Psoas muscle (tissue), 8 donors: ENCODE results near the gene WDR13. TPM values are rescaled to one million over a fixed set of nuclear protein-coding genes. Genes with fewer than 3 reads are reported as not detected.

Source experiments
- ATAC-seq, 4 donors: fragments of 200-7000 bp; cut with Tn5 transposase; one replicate each; pipeline ENCODE4 v1.9.1; 2020; ENCODE audit warnings: moderate library complexity in 3 of 4, mild to moderate bottlenecking in 2 of 4
- DNase-seq, 2 donors: peaks; one replicate each; pipeline ENCODE4 v3.0.0-alpha.2; 2020
- H3K27ac ChIP-seq: fragments of 200-600 bp; one replicate; pipeline ENCODE4 v1.8.0; 2022
- H3K27me3 ChIP-seq, 3 donors: fragments of 200-600 bp in 1 of 3; one replicate each; pipeline versions ENCODE4 v1.6.1 to v1.8.0; 2013 to 2022; ENCODE audit warnings: low read length in 2 of 3, mild to moderate bottlenecking in 2 of 3, moderate library complexity in 1 of 3; ENCODE audit not compliant: insufficient read depth in 3 of 3
- H3K36me3 ChIP-seq, 2 donors: fragments of 200-600 bp in 1 of 2; one replicate each; pipeline versions ENCODE4 v1.6.1 to v1.8.0; 2013 to 2022; ENCODE audit warnings: low read depth in 1 of 2, mild to moderate bottlenecking in 1 of 2, moderate library complexity in 1 of 2; ENCODE audit not compliant: insufficient read depth in 1 of 2
- H3K4me1 ChIP-seq: fragments of 200-600 bp; one replicate; pipeline ENCODE4 v1.8.0; 2022
- H3K4me3 ChIP-seq: fragments of 200-600 bp; one replicate; pipeline ENCODE4 v1.8.0; 2022; ENCODE audit warnings: mild to moderate bottlenecking
- H3K9me3 ChIP-seq: fragments of 200-600 bp; one replicate; pipeline ENCODE4 v1.8.0; 2022
- CTCF ChIP-seq: fragments of 200-600 bp; IDR thresholded peaks from one replicate; pipeline ENCODE4 v1.8.0; 2022; ENCODE audit warnings: antibody characterized with exemption
- WGBS, 3 donors: extraction: QIAGEN DNeasy Blood & Tissue Kit; methylation state at CpG; one replicate each; pipeline versions ENCODE4 v1.1.6 to v1.1.7; 2013; 5-methylcytosine and 5-hydroxymethylcytosine counted together
- intact Hi-C, 2 donors: fragments of 100-400 bp; cut with DNase I; formaldehyde crosslinking; loops; one replicate each; pipeline versions ENCODE4 v1.11.0 to v1.14.2; 2022
- polyA plus RNA-seq, 3 donors: library from polyadenylated mRNA; stranded (reverse); fragments of 200-250 nt; gene quantifications; one replicate each; pipeline ENCODE4 v1.2.3, GENCODE V29; 2013
- total RNA-seq, 4 donors: library from RNA; stranded (reverse); fragmentation: NEBNext Ultra II Directional in 2 of 4; extraction: Animal tissue kit (Norgen Biotek cat#: 25700) in 2 of 4; gene quantifications; one replicate each; pipeline versions ENCODE4 v1.2.1 to v1.2.4, GENCODE V29; 2021 to 2023
- donor health status: healthy with polysubstance abuse.
- donor health status: DM: no; HTN: no; CAD: no; lungs with moderate emphysema.
- donor health status: Bipolar disorder and iron deficiency.
- donor health status: healthy.
- donor health status: DM: yes; HTN: yes; CAD: no.
- donor health status: DM: no; HTN: no; CAD: no.
- donor health status: DM: no; HTN: no; CAD: no.
- donor health status: DM: yes; HTN: yes; CAD: no.

The WDR13 gene
- total and polyA plus RNA-seq, 7 donors: 103 to 171 (median 122) TPM

DNA sequence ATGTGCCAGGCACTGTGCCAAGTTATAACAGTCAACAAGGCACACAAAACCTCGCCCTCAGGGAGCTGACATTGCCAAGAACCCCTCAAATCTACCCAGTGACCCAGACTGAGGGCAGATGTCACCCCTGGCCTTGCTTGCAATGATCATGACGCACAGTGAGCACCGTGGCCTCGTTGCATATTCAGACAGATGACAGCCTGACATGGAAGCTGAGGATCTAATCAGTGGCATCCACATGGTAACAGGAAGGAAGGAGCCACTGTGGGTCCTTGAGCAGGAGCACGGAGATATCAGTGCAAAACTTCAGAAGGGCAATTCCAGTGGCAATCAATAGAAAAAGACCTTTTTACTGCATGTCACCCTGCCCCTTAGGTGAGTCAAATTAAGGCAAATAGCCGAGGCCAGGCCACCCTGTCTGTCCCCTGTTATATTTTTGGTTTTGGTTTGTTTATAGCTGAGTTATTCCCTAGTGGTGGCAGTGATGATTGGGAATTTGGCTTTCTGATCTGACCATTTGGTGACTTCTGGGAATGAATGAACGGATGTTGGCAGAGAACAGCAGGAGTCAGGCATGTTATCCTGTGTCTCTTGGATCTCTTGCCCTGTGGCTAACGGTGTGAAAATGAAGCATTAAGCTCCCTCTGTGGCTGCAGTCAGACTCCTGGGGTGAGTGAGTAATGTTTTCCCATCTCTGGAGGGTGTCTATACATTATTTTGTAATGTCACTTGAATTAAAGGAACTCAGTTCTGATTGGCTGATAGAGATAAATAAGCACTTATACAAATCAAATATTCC, 20.4 kb downstream of the WDR13 start:
- intact Hi-C loops: no loop called here
- Histone ChIP-seq H3K27ac (no peak overlapping the region), H3K9me3 (no peaks in the 10 kb centered on the region), H3K36me3 (no peaks in the 10 kb centered on the region), H3K27me3 (peaks cover 0 to 23% (median 0%) of the 10 kb centered on the region in 3 donors), H3K4me3 (no peak overlapping the region), H3K4me1 (no peaks in the 10 kb centered on the region)
- no peak for TF ChIP-seq CTCF
- DNase-seq: no peak
- 24 to 34% (median 27%) methylated on average over 8 of the region's 8 CpGs for WGBS, 3 donors
- no peak for ATAC-seq

GRCh38 chrX:48626401-48627298, 29.4 kb downstream of the WDR13 start:
- H3K27me3 ChIP-seq: no peaks in the 10 kb centered on the region
- no peak for DNase-seq
- intact Hi-C loops: no loop called here
- H3K4me1 ChIP-seq: no peaks in the 10 kb centered on the region
- no peak overlapping the region for H3K27ac ChIP-seq
- H3K36me3 ChIP-seq: no peaks in the 10 kb centered on the region
- TF ChIP-seq CTCF: no peak
- WGBS, 3 donors: 71 to 94% (median 83%) methylated on average over 5 of the region's 5 CpGs
- H3K4me3 ChIP-seq: no peak overlapping the region
- no peaks in the 10 kb centered on the region for H3K9me3 ChIP-seq
- ATAC-seq: no peak

- no peaks in the 10 kb centered on the region for H3K36me3 ChIP-seq
- no peak overlapping the region for H3K4me3 ChIP-seq
- TF ChIP-seq CTCF: peak; percentile 27
- intact Hi-C loops: no loop called here
- H3K9me3 ChIP-seq: no peaks in the 10 kb centered on the region
- no peak overlapping the region for H3K27ac ChIP-seq
- peak; percentile 32 to 77 (median 60) for ATAC-seq
- peak; percentile 58 to 73 for DNase-seq
- H3K4me1 ChIP-seq: no peaks in the 10 kb centered on the region
- 5 to 33% (median 9%) methylated on average over 17 to 18 of the region's 18 CpGs for WGBS, 3 donors
- H3K27me3 ChIP-seq: no peaks in the 10 kb centered on the region
These were observed 34.2 kb downstream of the WDR13 start for GRCh38 chrX:48631376-48632090.

DNA sequence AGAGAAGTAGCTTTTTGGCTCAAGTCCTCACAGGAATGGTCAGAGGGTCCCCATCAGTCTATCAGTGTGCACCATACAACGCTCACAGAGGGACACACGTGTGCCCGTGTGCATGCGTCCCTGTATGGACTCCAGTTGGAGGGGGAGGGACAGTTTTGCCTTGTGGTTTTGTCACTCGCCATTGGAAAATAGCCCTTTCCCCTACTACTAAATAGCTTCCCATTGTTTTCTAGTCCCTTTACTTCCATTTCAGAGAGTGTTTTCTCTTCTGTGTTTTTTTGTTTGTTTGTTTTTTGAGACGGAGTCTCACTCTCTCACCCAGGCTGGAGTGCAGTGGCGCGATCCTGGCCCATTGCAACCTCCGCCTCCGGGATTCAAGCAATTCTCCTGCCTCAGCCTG, 34.9 kb downstream of the WDR13 start:
- Histone ChIP-seq H3K4me1 (no peaks in the 10 kb centered on the region), H3K36me3 (no peaks in the 10 kb centered on the region), H3K27me3 (no peaks in the 10 kb centered on the region), H3K27ac (no peak overlapping the region), H3K4me3 (no peak overlapping the region), H3K9me3 (no peaks in the 10 kb centered on the region)
- no peak for TF ChIP-seq CTCF
- DNase-seq (no peak), ATAC-seq (no peak)
- intact Hi-C loops: no loop called here
- WGBS, 3 donors: 77 to 82% (median 80%) methylated on average over 10 of the region's 10 CpGs
